Activated naive CD4-positive, alpha-beta T cell (primary cell): ENCODE results near the gene GPR152.
"Not testable (repeated sequence)": the region's sequence is repeated elsewhere in the genome, so short reads cannot be mapped to it uniquely, and the experiment has no call there.

ENCODE experiments used
- DNase-seq, 4 experiments: peaks; one replicate each; lab custom pipeline; 2025; lab: John Stamatoyannopoulos, UW

The GPR152 gene

DNA sequence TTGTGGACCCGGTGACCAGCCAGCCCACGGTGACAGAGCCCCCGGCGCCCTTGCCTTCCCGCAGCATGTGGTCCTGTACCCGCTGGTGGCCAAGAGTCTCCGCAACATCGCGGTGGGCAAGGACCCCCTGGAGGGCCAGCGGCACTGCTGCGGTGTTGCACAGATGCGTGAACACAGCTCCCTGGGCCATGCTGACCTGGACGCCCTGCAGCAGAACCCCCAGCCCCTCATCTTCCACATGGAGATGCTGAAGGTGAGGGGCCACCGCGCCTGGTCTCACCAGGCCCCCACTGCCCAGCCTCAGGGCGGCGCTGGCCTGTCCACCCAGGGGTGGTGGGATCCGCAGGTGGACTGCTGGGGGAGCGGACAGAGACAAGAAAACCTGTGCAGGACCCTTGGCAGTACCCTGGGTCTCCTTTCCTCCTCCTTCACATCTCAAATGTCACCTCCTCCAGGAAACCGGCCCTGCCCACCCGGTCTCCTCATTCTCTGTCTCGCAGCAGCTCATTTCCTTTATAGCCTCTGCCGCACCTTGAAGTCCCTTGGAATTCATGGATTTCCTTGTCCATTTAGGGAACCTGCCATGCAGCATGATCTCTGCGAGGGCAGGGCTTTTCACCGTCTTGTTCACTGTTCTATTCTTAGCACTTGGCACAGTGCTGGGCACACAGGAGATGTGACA lies 36.8 kb upstream of the GPR152 start:
- no peak for DNase-seq

GRCh38 chr11:67486481-67487195 lies 34.1 kb upstream of the GPR152 start:
- DNase-seq: no peak

DNA sequence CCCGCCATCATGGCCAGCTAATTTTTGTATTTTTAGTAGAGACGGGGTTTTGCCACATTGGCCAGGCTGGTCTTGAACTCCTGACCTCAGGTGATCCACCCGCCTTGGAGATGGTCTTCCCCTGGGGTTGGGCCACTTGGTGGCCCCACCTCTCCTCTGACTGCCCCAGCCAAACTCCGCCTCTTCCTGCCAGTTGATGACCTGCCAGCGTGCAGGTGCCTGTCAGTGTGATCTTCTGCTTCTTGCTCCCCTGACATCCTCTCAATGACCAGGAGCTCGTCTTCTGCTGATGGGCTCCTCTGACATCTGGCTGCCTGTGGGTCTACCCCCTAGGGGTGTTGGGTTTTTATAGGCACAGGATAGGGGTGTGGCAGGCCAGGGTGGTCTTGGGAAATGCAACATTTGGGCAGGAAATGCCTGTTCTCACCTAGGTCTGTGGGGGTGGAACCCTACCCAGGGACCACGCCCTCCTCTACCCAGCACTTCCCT lies 33.4 kb upstream of the GPR152 start:
- not testable (repeated sequence) for DNase-seq

GRCh38 chr11:67484847-67485311 lies 32.4 kb upstream of the GPR152 start:
- peak in 2 of 4 experiments; percentile 20 to 26 for DNase-seq

DNA sequence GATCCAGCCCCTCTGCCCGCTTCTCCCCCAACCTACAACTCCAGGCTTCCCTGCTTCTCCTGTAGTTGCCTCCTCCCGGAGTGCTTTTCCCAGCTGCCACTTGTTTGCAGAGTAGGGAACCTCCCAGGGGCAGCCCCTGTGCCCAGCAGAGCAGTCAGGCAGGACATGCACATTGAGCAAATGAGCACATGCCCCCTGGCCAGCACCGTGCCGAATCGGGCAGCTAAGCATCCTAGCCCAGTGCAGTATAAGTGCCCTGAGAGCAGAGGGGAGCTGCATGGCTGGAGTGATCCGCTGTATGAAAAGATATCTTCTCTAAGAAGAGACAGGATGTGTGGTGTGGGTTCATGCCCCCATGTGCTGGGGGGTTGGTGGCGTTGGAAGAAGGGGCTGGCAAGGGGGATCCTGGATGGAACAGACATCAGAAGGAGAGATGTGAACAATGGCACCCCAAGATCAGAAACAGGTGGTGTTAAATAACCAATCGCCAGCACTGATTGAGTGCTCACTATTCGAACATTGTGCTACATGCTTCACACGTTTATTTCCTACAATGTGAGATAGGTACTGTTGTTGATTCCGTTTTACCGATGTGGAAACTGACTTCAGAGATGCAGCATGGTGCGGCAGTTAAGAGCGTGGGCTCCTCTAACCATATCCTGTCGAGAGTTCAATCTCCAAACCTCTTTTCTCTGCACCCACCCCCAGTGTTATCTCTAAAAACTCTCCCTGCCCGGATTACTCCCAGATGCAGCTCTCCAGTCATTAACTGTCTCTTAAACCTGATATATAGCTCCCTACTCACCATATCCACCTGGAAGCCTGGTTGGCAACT lies 31.5 kb upstream of the GPR152 start:
- DNase-seq: peak in 2 of 4 experiments; percentile 20 to 31

- peak; percentile 88 to 97 (median 93) for DNase-seq
These were observed 30.6 kb upstream of the GPR152 start, which contains the start of gene AIP for GRCh38 chr11:67482827-67483798. AIP (plus strand) TSS chr11:67483026; CDS start chr11:67483159, 133 bp downstream.

- DNase-seq: no peak
These were observed 29.8 kb upstream of the GPR152 start for GRCh38 chr11:67482275-67482826.

DNA sequence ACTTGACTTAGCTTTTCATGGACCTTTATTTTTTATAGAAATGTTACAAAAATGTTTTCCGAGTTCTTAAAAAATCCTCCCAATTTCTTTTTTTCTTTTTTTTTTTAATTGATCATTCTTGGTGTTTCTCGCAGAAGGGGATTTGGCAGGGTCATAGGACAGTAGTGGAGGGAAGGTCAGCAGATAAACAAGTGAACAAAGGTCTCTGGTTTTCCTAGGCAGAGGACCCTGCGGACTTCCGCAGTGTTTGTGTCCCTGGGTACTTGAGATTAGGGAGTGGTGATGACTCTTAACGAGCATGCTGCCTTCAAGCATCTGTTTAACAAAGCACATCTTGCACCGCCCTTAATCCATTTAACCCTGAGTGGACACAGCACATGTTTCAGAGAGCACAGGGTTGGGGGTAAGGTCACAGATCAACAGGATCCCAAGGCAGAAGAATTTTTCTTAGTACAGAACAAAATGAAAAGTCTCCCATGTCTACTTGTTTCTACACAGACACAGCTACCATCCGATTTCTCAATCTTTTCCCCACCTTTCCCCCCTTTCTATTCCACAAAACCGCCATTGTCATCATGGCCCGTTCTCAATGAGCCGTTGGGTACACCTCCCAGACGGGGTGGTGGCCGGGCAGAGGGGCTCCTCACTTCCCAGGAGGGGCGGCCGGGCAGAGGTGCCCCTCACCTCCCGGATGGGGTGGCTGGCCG lies 25.0 kb upstream of the GPR152 start:
- DNase-seq: not testable (repeated sequence)

- not testable (repeated sequence) for DNase-seq
These were observed 24.2 kb upstream of the GPR152 start for GRCh38 chr11:67476692-67477091.

GRCh38 chr11:67472882-67473281 lies 20.4 kb upstream of the GPR152 start:
- no peak for DNase-seq

DNA sequence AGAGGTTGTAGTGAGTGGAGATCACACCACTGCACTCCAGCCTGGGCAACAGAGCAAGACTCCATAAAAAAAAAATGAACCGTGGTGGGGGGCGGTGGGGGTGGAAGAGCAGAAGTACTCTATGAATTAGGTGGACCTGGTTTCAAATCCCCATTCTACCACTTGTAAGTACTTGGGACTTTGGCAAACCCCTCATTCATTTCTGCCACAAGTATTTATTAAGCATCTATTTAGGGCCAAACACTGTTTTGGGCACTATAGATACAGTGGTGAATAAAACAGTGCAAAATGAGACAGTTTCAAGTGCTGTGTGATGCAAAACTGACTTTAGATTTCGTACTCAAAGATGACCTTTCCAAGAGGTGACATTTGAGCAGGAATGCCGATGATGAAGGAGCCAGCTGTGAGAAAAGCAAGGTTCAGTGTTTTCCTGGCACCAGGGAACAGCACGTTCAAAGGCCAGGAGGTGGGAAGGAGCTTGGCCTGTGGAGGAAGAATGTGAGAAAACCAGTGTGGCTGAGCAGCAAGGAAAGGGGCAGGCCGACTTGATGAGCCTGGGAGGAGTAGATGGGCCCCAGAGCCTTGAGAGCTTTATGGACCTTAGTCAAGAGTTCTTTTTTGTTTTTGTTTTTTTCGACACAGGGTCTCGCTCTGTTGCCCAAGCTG lies 17.9 kb upstream of the GPR152 start:
- DNase-seq: no peak

DNA sequence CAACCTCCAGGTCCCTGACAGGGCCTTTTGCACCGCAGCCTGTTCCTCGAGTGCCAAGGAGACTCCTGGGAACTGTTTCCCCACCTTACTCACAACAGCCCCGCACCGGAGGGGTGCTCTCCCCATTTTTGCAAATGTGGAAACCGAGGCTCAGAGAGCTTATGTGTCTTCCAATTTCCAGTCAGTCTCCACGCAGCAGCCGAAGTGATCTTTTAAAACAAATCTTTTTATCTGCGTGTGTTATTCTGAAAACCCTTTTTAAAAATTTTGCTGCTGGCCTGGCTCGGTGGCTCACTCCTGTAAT lies 16.9 kb upstream of the GPR152 start:
- no peak for DNase-seq

GRCh38 chr11:67468759-67469507 lies 16.4 kb upstream of the GPR152 start, which contains the start of gene TMEM134:
TMEM134 (minus strand) TSS chr11:67469251; CDS start chr11:67469192, 59 bp downstream.
- DNase-seq: peak; percentile 85 to 93 (median 90)

GRCh38 chr11:67468456-67468758 lies 15.9 kb upstream of the GPR152 start:
- no peak for DNase-seq

DNA sequence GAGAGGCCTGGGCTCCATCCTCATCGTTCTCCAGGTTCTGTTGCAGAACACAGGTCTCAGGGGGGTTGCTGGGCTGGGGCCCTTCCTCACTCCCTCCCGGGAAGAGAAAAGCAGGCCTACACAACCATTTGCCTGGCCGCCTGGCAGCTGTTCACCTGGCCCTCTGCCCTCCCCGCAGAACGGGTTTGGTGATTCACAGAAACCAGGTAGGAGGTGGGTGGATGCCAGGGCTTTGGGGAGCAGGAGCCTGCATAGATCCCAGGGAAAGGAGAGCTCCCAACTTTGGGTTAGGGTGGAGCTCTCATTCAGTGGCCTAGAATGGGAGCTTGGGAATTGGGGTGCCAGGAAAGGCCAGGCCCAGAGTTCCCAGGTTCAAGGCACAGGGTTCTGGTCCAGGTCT lies 15.5 kb upstream of the GPR152 start:
- no peak for DNase-seq

- DNase-seq: no peak
These were observed 14.6 kb upstream of the GPR152 start for GRCh38 chr11:67466962-67467771.

DNA sequence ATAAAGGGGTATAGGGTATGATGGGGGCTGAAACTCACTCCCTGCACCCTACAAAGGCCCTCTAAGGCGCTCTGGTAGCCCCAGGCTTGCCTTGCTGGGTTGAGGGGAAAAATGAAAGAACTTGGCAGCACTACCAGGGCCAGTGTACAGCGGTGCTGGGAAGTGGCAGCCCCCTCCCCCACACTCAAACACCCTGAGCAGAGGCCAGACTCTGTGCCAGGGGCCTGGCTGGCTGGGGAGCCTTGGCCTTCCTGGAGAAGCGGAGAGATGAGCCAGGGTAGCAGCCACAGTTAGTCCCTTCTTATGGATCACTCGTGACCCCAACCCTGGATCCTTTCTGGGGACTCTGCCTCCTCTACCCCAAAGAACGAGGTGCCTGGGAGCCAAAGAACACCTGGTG lies 13.8 kb upstream of the GPR152 start:
- DNase-seq: no peak

- DNase-seq: not testable (repeated sequence)
These were observed 13.0 kb upstream of the GPR152 start for GRCh38 chr11:67465530-67465929.
